NT2/D1 (cell line): Measurements from ENCODE around the gene GHRHR.

ENCODE experiments used
- SUZ12 ChIP-seq: IDR thresholded peaks from 2 replicates; pipeline ENCODE4 v1.6.1; 2011; ENCODE audit not compliant: insufficient read length, insufficient read depth; ENCODE audit errors: extremely low read depth
- YY1 ChIP-seq: IDR thresholded peaks from 2 replicates; pipeline ENCODE4 v1.6.1; 2011; ENCODE audit not compliant: insufficient read length, insufficient read depth
- ZNF274 ChIP-seq: IDR thresholded peaks from 2 replicates; pipeline ENCODE4 v1.6.1; 2011; ENCODE audit warnings: mild to moderate bottlenecking, low read depth, low read length

DNA sequence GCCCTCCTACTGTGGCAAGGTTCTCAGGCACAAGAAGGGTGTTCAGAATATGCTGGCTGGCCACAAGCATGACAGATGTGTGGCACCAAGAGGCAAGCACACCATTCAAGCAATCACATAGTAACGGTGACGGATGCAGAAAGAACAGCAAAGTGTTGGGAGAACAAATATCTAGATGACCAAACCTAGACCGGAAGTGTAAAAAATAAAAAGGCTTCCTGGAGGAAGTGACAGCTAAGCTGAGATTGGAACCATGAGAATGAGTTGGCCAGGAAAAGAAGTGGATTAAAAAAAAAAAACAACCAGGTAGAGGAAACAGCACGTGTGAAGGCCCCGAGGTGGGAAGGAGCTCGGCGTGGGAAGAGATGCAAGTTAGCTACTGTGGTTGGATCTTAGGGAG lies 22.0 kb downstream of the GHRHR start:
- TF ChIP-seq ZNF274, result no peak
- no peak for TF ChIP-seq SUZ12
- TF ChIP-seq YY1, result no peak
